GM18507 (cell line): ENCODE measurements around the gene PKD1L1.
"Not testable (repeated sequence)": the region's sequence is repeated elsewhere in the genome, so short reads cannot be mapped to it uniquely, and the experiment has no call there.

Source experiments
- DNase-seq: peaks from one replicate; pipeline ENCODE4 v3.0.0; 2011; ENCODE audit warnings: low read depth; ENCODE audit not compliant: insufficient read length; ENCODE audit errors: extremely low spot score
- FAIRE-seq: peaks from 2 replicates; lab custom pipeline; 2011; peaks lifted over from hg19 to GRCh38; lab: Jason Lieb, UNC

PKD1L1 gene, protein sequence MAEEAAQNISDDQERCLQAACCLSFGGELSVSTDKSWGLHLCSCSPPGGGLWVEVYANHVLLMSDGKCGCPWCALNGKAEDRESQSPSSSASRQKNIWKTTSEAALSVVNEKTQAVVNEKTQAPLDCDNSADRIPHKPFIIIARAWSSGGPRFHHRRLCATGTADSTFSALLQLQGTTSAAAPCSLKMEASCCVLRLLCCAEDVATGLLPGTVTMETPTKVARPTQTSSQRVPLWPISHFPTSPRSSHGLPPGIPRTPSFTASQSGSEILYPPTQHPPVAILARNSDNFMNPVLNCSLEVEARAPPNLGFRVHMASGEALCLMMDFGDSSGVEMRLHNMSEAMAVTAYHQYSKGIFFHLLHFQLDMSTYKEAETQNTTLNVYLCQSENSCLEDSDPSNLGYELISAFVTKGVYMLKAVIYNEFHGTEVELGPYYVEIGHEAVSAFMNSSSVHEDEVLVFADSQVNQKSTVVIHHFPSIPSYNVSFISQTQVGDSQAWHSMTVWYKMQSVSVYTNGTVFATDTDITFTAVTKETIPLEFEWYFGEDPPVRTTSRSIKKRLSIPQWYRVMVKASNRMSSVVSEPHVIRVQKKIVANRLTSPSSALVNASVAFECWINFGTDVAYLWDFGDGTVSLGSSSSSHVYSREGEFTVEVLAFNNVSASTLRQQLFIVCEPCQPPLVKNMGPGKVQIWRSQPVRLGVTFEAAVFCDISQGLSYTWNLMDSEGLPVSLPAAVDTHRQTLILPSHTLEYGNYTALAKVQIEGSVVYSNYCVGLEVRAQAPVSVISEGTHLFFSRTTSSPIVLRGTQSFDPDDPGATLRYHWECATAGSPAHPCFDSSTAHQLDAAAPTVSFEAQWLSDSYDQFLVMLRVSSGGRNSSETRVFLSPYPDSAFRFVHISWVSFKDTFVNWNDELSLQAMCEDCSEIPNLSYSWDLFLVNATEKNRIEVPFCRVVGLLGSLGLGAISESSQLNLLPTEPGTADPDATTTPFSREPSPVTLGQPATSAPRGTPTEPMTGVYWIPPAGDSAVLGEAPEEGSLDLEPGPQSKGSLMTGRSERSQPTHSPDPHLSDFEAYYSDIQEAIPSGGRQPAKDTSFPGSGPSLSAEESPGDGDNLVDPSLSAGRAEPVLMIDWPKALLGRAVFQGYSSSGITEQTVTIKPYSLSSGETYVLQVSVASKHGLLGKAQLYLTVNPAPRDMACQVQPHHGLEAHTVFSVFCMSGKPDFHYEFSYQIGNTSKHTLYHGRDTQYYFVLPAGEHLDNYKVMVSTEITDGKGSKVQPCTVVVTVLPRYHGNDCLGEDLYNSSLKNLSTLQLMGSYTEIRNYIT (N-terminal part only)

DNA sequence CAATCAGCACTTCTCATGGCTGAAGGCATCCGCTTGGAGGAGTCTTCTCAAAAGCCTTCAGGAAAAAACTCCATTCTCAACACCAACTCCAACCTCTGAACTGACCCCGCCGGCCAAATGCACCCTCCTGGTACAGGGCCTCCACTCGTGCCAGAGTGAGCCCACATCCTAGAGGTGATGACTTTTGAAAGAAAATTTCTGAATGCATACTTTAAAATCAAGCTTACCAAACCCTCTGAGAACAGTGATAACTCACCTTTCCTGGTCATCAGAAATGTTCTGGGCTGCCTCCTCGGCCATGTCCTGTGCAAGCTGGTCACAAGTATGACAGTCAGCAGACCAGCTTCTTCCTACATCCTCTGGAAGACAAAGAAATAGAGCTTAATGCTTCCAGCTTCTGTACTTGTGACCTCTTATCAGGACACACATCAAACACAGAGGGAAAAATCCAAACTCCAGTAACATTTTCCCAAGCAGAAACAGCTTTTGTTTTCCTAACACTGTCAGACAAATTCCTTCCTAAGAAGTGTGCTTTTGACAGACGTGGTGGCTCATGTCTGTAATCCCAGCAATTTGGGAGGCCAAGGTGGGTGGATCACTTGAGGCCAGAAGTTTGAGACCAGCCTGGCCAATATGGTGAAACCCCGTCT lies at the start of gene PKD1L1:
Gene PKD1L1, minus strand, starts transcription at position 326 of the 650 bp plus-strand sequence. Its CDS starts 26 bp downstream, at position 300.
- DNase-seq (no peak), FAIRE-seq (no peak)

DNA sequence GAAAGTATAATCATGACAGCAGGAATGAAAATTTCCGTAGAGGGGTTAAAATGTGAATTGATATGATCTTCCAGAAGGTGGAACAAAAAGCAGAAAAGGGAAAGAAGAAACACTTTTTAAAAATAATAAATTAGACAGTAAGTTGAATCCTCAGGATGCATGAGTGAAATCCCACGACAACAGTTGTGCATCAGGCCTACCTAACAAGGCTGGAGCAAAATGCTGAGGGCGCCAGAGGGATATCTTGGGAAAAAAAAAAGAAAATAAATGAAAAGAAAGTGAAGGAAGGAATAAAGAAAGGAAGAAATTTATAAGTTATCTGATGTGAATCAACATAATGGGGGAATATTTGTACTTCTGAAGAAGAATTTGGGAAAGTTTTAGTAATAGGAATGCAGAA lies 44.2 kb upstream of the PKD1L1 start:
- no peak for FAIRE-seq

DNA sequence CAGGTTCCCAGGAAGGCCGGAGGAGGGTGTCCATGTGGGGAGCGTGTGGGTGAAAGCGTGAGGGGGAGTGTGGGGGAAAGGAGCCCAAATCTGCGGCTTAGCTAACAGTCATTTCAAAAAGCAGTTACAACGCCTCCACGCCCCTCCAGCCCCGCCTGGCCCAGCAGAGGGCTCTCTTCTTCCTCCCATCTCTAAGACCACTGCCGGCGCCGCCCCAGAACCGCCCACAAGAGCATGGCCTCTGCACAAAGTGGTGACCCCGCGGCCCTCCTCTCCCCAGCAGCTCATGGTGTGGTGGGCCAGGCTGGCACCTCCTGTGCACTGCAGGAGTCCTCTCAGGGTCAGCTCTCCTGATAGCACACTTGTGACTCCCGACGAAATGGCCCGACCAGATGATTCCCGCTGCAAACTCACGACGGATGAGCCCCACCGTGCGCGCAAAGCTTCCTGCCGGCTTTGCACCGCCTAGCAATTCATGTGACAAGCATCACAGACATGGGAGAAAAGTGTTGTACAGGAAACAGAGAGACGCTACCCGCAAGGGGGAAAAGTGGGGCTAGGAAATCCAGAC lies 43.6 kb upstream of the PKD1L1 start:
- FAIRE-seq = peak; percentile 93
- DNase-seq = peak; percentile 78

More for the DNA sequence above, 44.2 kb upstream of the PKD1L1 start:
- no peak for DNase-seq

DNA sequence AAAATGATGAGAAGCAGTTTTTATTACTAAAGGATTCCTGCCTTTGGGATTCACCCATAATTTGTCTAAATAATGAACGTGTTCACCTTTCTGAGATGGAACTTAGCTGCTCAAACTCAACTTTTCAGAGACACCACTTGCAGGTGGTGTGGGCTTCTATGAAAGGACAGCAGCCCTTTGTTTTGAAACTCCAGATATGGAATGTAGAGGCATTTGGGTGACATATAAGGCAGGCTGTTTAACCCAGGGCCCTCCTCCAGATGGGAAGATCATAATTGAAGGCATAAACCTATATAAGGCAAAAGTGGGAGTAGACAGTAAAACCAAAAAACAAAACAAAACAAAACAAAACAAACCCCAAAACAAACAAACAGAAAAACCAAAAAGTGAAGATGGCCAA lies 43.0 kb upstream of the PKD1L1 start:
- no peak for DNase-seq
- no peak for FAIRE-seq

DNA sequence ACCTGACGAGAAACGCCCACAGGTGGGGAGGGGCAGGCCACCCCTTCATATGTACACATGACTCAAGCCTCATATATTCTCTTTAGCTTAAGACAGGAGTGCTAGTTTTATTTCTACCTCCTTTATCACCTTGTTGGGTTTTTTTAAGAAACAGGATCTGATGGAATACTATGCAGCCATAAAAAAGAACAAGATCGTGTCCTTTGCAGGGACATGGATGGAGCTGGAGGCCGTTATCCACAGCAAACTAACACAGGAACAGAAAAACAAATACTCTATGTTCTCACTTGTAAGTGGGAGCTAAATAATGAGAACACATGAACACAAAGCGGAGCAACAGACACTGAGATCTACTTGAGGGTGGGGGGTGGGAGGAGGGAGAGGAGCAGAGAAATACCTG lies 42.3 kb upstream of the PKD1L1 start:
- FAIRE-seq (no peak), DNase-seq (no peak)

DNA sequence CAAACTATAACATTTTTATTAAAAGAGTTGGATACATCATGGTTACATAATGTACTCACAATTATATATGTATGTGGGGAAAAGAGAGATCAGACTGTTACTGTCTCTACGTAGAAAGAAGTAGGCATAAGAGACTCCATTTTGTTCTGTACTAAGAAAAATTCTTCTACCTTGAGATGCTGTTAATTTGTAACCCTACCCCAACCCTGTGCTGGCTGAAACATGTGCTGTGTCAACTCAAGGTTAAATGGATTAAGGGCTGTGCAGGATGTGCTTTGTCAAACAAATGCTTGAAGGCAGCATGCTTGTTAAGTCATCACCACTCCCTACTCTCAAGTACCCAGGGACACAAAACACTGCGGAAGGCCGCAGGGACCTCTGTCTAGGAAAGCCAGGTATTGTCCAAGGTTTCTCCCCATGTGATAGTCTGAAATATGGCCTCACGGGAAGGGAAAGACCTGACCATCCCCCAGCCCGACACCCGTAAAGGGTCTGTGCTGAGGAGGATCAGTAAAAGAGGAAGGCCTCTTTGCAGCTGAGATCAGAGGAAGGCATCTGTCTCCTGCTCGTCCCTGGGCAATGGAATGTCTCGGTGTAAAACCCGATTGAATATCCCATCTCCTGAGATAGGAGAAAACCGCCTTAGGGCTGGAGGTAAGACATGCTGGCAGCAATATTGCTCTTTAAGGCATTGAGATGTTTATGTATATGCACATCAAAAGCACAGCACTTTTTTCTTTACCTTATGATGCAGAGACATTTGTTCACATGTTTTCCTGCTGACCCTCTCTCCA lies 41.5 kb upstream of the PKD1L1 start:
- not testable (repeated sequence) for DNase-seq, FAIRE-seq

DNA sequence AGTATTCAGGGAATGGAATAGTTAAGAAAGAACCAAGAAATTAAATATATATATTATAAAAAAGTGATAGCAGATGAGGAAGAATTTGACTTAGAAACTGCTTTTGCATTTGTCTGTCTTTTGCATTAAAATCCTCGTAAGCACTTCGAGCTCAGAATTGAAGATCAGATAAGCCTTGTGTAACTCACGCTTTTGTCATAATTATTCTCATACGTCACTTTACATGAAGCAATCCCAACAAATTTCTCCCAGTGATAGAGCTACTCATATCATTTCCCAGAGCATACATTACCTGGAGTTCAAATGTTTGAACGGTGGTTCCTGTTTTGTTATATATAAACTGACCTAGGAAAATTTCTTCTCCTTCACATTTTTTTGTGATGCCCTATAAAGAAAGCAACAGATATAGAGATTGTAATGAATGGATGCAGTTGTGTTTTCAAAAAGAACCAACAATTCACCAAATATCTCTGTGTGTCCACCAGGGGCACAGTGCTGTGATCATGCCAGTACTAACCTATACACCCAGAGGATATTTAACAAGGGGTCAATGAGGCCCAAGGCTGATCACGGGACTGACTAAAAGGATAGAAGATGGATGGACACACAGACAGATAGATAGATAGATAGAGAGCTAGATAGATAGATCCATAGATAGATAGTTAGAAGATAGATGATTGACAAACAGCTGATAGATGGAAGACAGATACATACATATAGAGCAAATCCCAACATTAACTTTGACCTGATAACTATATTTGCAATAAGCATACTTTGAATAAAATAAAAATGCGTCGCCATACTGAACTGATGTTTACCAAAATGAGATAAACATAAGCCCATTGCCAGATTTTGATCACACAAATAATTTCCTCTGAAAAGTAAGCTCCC lies 40.5 kb upstream of the PKD1L1 start:
- DNase-seq (no peak), FAIRE-seq (no peak)

DNA sequence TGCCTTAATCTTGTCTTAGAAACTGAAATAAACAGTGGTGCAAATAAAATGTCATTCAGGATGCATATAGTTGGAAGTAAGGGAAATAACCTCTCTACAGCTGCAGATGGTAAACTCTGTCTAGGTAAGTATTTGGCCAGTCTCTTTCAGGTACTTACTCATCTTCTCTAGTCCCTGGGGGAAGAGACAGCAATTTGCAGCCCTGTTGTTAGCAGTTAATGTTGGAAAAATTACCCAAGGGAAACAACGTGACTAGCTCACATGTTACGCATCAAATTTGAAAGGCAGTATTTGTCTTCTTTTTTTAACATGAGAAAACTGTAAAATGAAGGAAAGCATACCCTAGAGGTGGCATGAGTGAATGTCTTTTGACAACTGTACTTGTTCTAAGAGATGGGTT lies 34.3 kb upstream of the PKD1L1 start:
- DNase-seq = no peak
- FAIRE-seq = no peak

DNA sequence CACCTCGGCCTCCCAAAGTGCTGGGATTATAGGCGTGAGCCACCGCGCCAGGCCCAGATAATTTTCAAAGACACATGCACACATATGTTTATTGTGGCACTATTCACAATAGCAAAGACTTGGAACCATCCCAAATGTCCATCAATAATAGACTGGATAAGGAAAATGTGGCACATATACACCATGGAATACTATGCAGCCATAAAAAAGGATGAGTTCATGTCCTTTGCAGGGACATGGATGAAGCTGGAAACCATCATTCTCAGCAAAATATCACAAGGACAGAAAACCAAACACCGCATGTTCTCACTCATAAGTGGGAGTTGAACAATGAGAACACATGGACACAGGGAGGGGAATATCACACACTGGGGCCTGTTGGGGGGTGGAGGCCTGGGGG lies 32.4 kb upstream of the PKD1L1 start:
- not testable (repeated sequence) for DNase-seq, FAIRE-seq

DNA sequence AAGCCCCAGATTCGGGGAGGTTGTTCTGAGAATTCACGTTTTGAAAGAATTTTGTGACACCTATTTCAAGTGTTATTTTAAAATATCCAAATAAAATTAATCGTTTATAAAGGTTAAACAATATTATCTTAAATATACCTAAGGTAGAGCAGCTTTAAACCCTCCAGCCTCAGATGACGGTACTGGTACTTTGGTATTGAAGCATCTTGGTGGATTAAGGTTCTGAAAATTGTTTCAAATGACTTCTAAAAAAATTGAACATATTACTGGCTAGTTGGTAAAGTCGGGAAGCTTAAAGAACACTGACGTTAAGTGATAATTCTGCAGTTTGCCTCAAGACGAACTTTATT lies 31.5 kb upstream of the PKD1L1 start:
- FAIRE-seq (no peak), DNase-seq (no peak)

DNA sequence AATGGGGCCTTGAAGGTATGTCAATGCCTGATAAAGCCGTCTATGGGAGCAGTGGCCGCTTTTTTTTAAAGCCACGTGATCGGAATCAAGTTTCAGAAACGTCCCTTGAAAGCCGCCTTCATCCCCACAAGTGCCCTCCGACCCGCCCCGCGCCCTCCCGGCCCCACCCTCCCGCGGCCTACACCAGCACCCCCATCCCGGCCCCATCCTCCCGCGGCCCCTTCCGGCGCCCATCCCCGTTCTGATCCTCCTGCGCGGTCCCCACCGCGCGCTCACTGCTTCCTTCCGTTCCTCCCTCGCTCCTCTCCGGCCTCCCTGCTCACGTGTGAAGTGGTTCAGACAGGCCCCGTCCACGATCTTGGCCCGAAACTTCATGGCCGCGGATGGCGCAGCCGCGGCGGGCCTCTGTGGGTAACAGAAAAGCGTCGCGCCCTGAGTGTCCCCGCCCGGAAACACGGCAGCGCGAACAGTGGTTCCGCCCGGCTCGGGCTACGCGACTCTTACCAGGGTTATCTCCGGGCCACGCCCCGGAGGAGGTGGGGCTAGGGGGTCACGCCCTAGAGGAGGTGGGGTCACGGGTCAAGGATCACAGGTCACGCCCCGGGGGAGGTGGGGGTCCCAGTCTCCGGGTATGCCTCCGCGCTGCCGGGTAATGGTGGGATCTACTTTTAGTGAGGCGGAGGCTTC lies 31.0 kb upstream of the PKD1L1 start, which contains the start of gene HUS1:
Gene HUS1, minus strand, starts transcription at position 471 of the 687 bp plus-strand sequence. Its CDS starts 96 bp downstream, at position 375.
- peak; percentile 94 for FAIRE-seq
- DNase-seq = peak; percentile 86

DNA sequence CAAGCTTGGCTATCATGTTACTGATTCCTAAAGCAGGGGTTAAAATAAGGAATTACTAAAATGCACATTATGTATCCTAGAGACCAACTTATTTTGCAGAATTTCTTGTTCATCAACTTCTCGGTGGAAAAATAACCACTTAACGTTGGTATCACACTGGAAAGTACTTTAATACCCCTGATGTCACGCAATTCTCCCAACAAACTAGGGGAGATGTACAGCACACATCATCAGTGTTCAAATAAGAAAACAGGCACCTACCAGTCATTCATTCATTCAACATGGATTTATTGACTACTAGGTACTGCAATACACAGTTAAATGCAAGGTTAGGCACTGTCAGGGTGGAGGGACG lies 30.5 kb upstream of the PKD1L1 start:
- no peak for DNase-seq
- no peak for FAIRE-seq

DNA sequence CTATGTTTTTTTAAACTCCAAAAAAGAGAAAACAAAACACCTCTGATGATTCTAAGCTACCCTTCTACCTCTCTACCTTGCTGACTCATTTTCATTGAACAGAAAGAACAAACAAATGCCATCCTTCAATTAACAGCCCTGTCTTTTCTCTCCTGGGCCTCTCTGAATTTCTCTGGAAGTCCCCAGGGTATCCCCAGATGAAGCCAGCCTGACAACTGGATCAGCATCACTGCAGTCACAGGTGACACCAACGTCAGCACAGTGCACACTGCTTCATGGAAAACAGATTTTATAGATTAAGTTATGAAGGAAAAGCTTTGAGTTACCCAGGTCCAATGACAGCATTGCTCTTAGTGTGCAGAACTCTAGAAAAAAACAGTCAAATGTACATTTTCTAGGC lies 25.5 kb upstream of the PKD1L1 start:
- DNase-seq (no peak), FAIRE-seq (no peak)

DNA sequence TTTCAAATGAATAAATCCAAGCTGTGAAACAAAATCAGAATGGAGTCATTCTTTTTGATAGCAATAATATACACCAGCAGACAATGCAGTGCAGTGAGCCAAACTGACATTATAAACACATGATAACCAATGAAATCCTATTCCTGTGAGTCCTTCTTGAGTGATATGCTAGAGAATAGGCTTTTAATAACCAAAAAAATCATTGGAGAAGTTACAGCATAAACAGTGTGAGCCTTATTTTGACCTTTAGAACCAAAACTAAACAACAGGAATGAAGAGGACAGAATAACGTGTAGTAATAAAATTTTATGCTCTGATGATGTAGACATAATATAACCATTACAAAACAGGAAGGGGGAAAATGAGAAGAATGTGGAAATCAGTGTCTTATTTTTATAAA lies 22.5 kb upstream of the PKD1L1 start:
- DNase-seq = no peak
- FAIRE-seq = no peak

DNA sequence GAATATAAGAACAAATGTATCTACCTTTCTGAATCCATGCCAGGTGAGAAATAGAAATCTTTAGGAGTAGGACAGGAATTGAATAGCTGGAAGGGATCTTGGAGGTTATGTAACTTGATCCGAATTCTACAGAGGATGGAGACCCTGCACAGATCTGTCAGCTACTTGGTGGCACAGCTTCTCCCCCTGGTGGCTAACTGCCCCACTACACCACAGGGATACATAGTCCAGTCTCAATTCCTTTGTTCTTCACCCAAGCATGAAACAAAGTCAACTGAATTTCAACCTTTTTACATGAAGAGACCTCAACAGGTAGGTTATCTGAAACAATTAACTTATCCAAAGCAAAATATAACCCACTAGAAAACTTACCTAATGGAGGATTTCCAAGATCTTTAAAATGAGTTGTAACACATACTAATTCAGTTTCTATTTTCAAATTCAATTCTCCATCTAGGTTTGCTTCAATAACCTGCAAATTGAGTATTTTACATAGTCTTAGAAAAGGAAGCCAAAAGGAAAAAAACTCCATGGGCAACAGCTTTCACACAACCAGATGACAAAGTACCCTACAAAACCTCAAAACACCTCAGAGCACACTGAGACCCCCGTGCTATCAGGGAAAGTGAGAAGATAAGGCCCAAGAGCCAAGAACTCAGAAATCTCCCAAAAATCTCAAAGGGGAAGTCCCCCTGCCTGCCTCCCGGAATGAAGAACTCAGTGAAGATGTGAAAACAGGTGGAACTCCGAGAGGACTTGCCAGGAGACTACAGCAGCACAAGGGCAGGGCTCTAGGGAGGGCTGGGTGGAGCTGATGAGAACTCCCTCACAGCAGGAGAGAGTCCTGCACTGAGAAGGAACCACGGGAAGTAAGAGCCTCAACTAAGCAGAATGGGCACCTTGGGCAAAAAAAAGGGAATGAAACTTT lies 20.8 kb upstream of the PKD1L1 start:
- DNase-seq (peak; percentile 35), FAIRE-seq (peak; percentile 64)

DNA sequence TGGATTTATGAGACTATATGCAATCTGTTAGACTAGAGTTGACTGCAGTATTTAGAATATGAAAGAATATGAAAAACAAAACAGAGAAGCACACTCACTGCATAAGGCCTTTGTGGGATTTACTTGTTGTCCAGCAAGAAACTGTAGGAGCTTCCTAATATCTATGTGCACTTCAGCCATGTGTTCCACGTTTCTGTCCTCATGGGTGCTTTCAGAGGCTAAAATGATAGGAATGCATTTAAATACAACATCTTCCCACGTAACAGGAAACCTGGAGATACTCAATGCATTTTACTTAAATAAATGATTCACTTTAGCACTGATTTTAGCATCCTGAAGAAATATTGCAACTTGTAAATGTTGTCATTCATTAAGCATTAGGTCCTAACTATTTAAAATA lies 19.4 kb upstream of the PKD1L1 start:
- FAIRE-seq = no peak

More for the DNA sequence above, 19.4 kb upstream of the PKD1L1 start:
- DNase-seq = no peak
